GM19099 (cell line): ENCODE measurements around the gene CCNJL.

Experiments used
- POLR2A ChIP-seq: IDR thresholded peaks from 3 replicates; pipeline ENCODE4 v1.6.1; 2011; ENCODE audit warnings: low read depth; ENCODE audit not compliant: insufficient read length; ENCODE audit errors: extremely low read depth

Gene CCNJL

DNA sequence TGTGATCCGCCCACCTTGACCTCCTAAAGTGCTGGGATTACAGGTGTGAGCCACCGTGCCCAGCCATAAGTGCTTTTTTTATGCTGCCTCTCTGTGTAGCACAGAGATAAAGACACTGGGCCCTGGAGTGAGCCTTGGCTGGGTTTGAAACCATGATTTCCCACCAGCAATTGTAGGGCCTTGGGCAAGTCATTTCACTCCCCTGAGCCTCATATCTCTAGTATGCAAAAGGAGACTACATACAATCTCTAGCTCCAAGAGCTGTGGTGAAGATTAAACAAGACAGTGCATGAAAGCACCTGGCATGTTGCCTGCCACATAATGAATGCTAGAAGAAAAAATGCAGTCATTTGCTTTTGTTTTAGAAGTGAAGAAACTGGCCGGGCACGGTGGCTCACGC is 79.1 kb downstream of the CCNJL start:
- TF ChIP-seq POLR2A: no peak

DNA sequence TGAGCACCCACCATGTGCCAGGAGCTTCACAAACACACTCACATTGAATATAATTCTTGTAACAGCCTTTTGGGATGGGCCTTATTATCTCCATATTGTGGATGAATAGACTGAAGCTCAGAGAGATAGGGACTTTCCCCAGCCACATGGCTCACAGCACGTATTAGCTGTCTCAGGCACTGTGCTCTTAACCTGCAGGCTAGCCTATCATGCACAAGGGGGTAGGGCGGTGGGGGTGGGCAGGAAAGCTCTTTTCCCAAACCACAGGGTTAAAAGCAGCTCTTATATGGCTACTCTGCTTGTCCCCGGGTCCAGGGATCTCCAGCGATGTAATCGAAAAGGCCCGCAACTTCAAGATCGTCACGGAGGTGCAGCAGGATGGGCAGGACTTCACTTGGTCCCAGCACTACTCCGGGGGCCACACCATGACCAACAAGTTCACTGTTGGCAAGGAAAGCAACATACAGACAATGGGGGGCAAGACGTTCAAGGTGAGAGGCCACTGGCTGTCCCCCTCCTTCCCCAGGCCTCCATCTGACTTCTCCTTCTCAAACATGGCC is 80.5 kb downstream of the CCNJL start:
- no peak for TF ChIP-seq POLR2A

DNA sequence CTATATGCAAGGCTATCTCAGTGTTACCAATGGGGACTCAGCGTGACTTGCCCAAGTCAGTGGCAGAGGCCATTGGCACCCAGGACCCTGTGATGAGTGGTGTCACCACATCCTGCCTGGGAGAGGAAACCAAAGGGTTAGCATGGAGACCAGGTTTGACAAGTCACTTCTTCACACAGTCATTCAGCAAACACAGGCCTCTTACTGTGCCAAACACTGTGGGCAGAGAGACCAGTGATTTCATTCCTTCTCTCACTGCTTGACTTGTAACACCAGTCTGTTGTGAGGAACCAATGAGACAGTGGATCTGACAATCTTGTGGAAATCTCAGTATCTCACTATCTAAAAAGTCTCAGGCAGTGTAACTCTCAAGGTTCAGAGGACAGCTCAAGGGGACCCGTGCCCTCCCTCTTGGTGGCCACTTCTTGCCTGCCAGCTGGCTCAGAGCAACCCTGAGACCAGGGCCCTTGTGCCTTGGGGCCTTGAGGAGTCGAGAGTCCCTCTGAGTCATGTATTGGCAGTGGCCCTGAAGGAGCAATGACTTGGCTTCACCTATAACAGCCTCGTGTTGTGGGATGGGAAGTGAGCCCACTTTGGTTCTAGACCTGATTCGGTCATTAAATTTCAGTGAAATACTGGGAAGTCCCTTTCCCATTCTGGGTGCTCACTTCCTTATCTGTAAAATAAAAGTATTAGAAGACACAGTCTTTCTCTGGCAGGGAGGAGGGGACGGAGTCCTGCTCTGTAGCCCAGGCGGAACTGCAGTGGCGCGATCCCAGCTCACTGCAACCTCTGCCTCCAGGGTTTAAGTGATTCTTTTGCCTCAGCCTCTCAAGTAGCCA is 81.5 kb downstream of the CCNJL start:
- no peak for TF ChIP-seq POLR2A

DNA sequence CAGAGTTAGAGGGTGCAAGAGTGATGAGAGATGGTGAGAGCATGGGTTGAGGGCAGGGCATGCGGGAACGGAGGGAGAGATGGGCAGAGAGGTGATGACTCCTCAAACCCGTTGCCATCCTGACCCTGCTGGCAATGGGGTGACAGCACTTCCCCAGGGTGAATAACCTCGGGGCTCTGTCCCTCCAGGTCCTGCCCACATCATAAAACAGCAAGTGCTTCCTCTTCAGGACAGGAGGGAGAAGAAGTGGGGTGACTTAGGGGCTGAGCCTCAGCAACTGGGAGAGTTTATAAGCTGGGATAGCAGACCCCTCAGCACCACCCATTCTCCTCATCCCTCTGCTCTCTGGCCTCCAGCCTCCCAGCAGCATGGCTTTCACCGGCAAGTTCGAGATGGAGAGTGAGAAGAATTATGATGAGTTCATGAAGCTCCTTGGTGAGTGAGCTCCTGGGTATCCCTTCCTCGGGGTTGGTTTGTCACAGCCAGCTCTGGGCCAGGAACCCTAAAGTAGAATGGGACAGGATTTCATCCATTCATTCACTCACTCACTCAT is 83.1 kb downstream of the CCNJL start, which contains the start of gene FABP6:
Gene FABP6, plus strand, starts transcription at position 317 of the 553 bp plus-strand sequence. Its CDS starts 52 bp downstream, at position 369.
- no peak for TF ChIP-seq POLR2A

DNA sequence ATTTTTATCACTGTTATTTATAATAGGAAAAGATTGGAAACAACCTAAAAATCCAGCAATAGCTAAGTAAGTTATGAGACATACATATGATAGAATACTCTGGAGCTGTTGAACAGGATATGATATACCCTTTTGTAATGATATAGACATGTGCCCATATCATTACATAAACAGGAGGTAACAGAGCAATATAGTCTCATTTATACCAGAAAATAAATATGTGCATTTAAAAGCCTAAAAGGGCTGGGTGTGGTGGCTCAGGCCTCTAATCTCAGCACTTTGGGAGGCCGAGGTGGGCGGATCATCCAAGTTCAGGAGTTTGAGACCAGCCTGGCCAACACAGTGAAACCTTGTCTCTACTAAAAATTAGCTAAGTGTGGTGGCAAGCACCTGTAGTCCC is 85.4 kb downstream of the CCNJL start:
- TF ChIP-seq POLR2A: no peak

DNA sequence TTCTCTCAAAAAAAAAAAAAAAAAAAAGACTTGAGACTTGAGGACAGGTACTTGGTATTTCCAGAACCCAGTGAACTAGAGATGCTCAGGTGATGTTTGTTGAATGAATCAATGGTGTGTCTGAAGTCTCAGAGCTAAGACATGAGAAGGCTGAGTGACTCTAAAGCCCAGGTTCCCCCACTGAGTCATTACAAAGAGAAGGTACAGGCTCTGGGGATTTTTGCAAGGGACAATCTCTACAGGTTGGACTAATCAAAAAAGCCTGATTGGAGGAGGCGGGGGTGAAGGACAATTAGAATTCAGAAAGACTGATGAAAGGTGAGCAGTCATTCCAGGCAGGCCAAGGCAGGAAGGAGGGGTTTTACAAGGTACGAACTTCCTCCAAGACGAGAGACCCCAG is 91.3 kb downstream of the CCNJL start:
- TF ChIP-seq POLR2A: no peak

DNA sequence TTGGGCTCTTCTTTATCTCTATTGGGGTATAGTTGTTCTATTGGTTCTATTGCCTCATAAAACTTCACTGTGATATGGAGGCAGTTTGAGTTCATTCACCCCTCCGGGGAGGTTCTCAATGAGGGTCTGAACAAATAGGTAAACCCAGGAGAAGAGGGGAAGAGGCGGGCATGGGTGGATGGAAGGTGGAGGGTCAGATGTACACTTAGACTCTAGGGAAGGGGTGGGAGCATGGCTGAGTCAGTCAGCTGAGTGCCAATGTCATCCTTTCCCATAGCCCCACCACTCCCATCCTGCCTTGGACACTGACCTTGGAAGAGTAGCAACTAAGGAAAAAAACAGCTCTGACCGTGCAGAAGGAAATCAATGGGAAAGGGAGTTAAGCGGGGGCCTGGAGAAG is 93.0 kb downstream of the CCNJL start:
- TF ChIP-seq POLR2A: no peak

DNA sequence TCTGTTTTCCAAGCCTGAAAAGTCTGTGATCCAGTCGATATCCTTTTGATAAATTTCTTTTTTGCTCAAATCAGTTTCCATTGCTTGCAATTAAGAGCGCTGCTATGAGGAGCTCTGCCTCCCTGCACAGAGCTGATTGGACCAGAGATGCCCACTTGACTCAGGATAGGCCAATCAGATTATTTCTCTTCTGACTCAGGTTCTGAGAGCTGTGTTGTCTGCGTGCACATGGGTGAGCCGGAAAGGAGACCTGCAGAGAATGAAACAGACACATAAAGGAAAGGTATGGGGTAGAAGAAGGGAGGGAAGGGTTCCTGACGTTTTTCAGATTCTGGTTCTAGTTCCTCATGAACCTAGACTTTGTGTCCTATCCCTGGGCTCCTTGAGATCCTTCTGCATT is 98.8 kb downstream of the CCNJL start:
- no peak for TF ChIP-seq POLR2A

DNA sequence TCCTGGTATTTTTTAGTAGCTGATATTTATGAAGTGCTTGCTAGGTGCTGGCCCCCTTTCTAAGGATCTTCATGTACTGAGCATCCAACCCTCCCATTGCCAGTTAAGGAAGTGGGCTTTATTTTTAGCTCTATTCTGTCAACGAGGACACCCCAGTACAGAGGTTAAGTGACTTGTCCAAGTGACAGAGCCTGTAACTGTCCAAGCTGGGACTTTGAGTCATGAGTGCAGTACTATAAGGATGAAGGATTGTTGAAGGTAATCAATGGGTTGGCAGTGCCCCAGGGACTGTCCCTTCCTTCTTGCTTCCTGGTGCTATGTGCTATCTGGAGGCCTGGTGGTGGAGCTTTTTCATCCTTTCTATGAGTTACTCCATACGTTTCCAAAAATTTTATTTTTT is 101.0 kb downstream of the CCNJL start:
- TF ChIP-seq POLR2A: no peak

DNA sequence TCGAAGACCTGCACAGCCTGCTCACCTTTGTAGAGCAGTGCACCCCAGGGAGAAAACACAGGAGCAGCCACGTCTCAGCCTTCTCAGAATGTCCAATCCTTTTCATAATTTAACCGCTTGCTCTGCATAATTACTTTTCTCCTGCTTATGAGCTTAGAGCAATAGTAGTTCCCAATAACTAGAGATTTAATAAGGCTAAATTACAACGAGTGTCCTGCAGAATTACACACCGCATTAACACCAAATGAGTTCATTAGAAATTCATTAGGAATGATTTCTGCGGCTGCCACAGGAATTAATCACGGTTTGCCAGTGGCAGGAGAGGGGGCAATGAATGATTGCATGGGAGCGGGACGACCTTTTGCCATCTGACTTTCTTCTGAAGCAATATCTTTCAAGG is 101.8 kb downstream of the CCNJL start:
- TF ChIP-seq POLR2A: no peak

DNA sequence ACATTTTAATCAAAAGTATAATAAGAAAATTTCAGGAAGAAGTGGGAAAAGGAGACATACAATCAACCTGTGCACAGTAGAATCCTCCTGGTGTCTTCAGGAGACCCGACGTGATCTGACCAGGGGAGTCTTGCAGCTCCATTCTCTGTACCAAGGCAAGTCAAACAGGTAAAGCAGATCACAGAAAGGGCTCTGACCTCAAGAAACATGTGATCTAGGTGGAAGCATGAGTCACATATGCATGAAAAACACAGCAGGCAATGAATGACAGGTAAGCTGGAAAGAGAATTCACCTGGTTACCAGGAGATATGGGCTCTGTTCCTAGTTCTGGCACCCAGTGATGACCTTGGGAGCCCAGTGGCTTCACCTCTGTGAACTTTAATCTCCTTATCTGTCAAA is 102.4 kb downstream of the CCNJL start:
- TF ChIP-seq POLR2A: no peak

DNA sequence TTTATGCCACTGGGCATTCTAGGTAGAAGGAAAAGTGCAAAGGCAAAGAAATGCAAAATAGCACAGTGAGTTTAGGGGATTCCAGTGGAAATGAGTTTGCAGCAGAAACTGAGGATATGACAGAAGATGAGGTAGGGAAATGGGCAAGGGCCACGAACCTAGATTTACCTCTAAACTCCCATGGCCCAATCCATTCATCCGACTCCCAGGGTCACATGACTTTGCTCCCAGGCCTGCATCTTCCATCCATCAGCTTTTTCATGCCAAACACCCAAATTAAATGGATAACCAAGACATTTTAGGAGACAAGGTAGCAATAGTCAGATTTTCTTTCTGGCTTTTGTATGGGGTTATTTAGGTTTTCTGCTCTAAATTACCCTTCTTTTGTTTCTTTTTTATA is 105.3 kb downstream of the CCNJL start:
- TF ChIP-seq POLR2A: no peak
